ENCODE results near the gene TTN. TPM values are rescaled to one million over a fixed set of nuclear protein-coding genes. Genes with fewer than 3 reads are reported as not detected.

Gene TTN
- total and polyA plus RNA-seq, 10 of the 15 experiments (the other 5 are each of a cell fraction or from before 2014, with no cell fraction given): 0.15 to 9.0 (median 1.8) TPM

DNA sequence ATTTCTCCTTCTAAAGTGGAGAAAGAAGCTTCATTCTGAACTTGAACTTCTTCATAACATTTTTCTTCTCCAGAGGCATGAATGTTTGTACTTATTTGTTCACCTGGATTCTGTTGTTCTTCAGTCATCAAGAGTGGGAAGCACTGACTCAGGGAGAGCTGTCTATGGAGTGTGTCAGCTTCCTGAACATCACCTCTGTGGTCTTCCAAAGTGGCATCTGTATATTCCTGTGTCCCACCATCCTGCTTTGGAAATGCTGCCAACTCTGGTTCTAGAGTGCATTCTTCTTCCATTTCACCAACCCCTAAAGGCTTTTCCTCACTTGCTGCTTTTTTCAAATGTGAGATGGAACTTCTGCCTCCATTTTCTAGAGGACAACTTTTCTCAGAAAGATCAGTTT lies 59.5 kb downstream of the TTN start:
- in situ Hi-C loops (cut with MboI) (no loop called here), intact Hi-C loops (cut with micrococcal nuclease; ENCODE audit: unreplicated experiment) (no loop called here)
- no peak overlapping the region for H3K9ac ChIP-seq (ENCODE audit: control insufficient read depth, insufficient read depth, low read length)
- no peak overlapping the region for H3K27ac ChIP-seq (ENCODE audit: control insufficient read depth, insufficient read depth)
- H3K36me3 ChIP-seq (ENCODE audit: control insufficient read depth in 2 of 2, insufficient read depth in 2 of 2, low read length in 1 of 2): no peaks in the 10 kb centered on the region
- no peaks in the 10 kb centered on the region for H4K20me1 ChIP-seq (ENCODE audit: control insufficient read depth, insufficient read depth)
- no peak overlapping the region for H3K4me2 ChIP-seq (ENCODE audit: control insufficient read depth, insufficient read depth)
- H3K4me3 ChIP-seq: no peak overlapping the region
- BruUV-seq (replicated peaks): no TSS peak
- TF ChIP-seq, protein P1, sequence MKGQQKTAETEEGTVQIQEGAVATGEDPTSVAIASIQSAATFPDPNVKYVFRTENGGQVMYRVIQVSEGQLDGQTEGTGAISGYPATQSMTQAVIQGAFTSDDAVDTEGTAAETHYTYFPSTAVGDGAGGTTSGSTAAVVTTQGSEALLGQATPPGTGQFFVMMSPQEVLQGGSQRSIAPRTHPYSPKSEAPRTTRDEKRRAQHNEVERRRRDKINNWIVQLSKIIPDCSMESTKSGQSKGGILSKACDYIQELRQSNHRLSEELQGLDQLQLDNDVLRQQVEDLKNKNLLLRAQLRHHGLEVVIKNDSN (IDR thresholded peaks at IDR 0.05; ENCODE audit: borderline replicate concordance, extremely low read length, insufficient read depth, low read depth, low read length): no peak
- TF ChIP-seq RAD51 (IDR thresholded peaks at IDR 0.05) (no peak), EP300 (IDR thresholded peaks at IDR 0.05; ENCODE audit: borderline replicate concordance in 1 of 2, control insufficient read depth in 1 of 2, low read depth in 2 of 2, low read length in 2 of 2) (no peak), SMARCA5 (IDR thresholded peaks at IDR 0.05) (no peak), NR2F1 (conservative IDR thresholded peaks at IDR 0.05) (no peak), PAX5 (IDR thresholded peaks at IDR 0.05; ENCODE audit: borderline replicate concordance, low read depth, low read length) (no peak), IRF4 (IDR thresholded peaks at IDR 0.05; ENCODE audit: low read depth, low read length) (no peak), ETV6 (conservative IDR thresholded peaks at IDR 0.05 in 1 of 2, IDR thresholded peaks at IDR 0.05 in 1 of 2; ENCODE audit: borderline replicate concordance in 1 of 2, low read depth in 1 of 2) (no peak), ZNF217 (IDR thresholded peaks at IDR 0.05) (no peak), CBFB (IDR thresholded peaks at IDR 0.05; ENCODE audit: low read depth) (no peak), POLR2A (IDR thresholded peaks at IDR 0.05; ENCODE audit: low read depth, low read length) (no peak), ZSCAN29 (IDR thresholded peaks at IDR 0.05) (no peak), HDAC6 (IDR thresholded peaks at IDR 0.05; ENCODE audit: unreplicated experiment) (no peak), ZZZ3 (IDR thresholded peaks at IDR 0.05; ENCODE audit: control insufficient read depth, insufficient read length, low read depth) (no peak), SMAD5 (IDR thresholded peaks at IDR 0.05; ENCODE audit: low read depth) (no peak), NFXL1 (IDR thresholded peaks at IDR 0.05; ENCODE audit: borderline replicate concordance) (no peak), ZNF384 (IDR thresholded peaks at IDR 0.05; ENCODE audit: borderline replicate concordance, low read depth, low read length) (no peak), ZNF24 (IDR thresholded peaks at IDR 0.05) (no peak)
- TF ChIP-seq, protein P2, sequence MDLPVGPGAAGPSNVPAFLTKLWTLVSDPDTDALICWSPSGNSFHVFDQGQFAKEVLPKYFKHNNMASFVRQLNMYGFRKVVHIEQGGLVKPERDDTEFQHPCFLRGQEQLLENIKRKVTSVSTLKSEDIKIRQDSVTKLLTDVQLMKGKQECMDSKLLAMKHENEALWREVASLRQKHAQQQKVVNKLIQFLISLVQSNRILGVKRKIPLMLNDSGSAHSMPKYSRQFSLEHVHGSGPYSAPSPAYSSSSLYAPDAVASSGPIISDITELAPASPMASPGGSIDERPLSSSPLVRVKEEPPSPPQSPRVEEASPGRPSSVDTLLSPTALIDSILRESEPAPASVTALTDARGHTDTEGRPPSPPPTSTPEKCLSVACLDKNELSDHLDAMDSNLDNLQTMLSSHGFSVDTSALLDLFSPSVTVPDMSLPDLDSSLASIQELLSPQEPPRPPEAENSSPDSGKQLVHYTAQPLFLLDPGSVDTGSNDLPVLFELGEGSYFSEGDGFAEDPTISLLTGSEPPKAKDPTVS (IDR thresholded peaks at IDR 0.05; ENCODE audit: low read depth, low read length): no peak
- CTCF ChIA-PET: interaction anchor here (1.6 kb wide), 1 partner anchor 14 kb away, joined by 5 read pairs; no protein-coding TSS in a partner anchor
- no peak overlapping the region for H2AFZ ChIP-seq (ENCODE audit: control insufficient read depth, low read depth, low read length)
- no peak for ATAC-seq
- no peaks in the 10 kb centered on the region for H3K27me3 ChIP-seq (replicated peaks in 1 of 2; ENCODE audit: control insufficient read depth in 2 of 2, insufficient read depth in 2 of 2, low read length in 1 of 2)
- DNase-seq (ENCODE audit: low read depth, low spot score): no peak
- no peaks in the 10 kb centered on the region for H3K9me3 ChIP-seq (replicated peaks; ENCODE audit: control insufficient read depth, insufficient read depth, low read length)
- H3K79me2 ChIP-seq (ENCODE audit: control insufficient read depth, insufficient read depth, low read length): no peaks in the 10 kb centered on the region
- RAD21 ChIA-PET (ENCODE audit: unreplicated experiment): no interaction called here
- no peak for FAIRE-seq
- POLR2A ChIA-PET: no interaction called here
- SMC1A ChIA-PET (ENCODE audit: uncharacterized antibody, unreplicated experiment): interaction anchor here (1.5 to 1.8 kb wide), 2 partner anchors 10 to 14 kb away, joined by 4 to 5 read pairs; no protein-coding TSS in a partner anchor
- H3K4me1 ChIP-seq (ENCODE audit: control insufficient read depth, insufficient read depth, low read length): no peaks in the 10 kb centered on the region

Data from GM12878 (cell line).